HL-60 (cell line): ENCODE data around the gene SMAD6.

Experiments used
- DNase-seq, 2 experiments: peaks; one replicate each; pipeline ENCODE4 v3.0.0-alpha.2; 2010 to 2020; ENCODE audit warnings: low read depth in 1 of 2, low spot score in 1 of 2
- H3K27ac ChIP-seq: fragments of 250-450 bp; sonication (Bioruptor Pico); replicated peaks from 2 replicates; pipeline ENCODE4 v1.5.1; 2020; ENCODE audit warnings: mild to moderate bottlenecking, moderate library complexity
- H3K27me3 ChIP-seq: fragments of 250-450 bp; sonication (Bioruptor Pico); 2 replicates; pipeline ENCODE4 v1.5.1; 2021; ENCODE audit warnings: mild to moderate bottlenecking, moderate library complexity; ENCODE audit not compliant: insufficient read depth, poor library complexity, severe bottlenecking
- H3K4me3 ChIP-seq: replicated peaks from 2 replicates; pipeline ENCODE4 v1.5.1; 2011; ENCODE audit warnings: mild to moderate bottlenecking, control low read depth, low read length; ENCODE audit not compliant: insufficient read depth
- GABPA ChIP-seq: IDR thresholded peaks from 2 replicates; pipeline ENCODE4 v1.6.1; 2012; ENCODE audit warnings: low read depth
- POLR2AphosphoS5 ChIP-seq: IDR thresholded peaks from 2 replicates; pipeline ENCODE4 v1.6.1; 2012; ENCODE audit warnings: low read depth
- REST ChIP-seq: IDR thresholded peaks from 2 replicates; pipeline ENCODE4 v1.6.1; 2012; ENCODE audit warnings: low read depth; ENCODE audit not compliant: insufficient replicate concordance
- SPI1 ChIP-seq: IDR thresholded peaks from 2 replicates; pipeline ENCODE4 v1.6.1; 2012; ENCODE audit warnings: low read depth, mild to moderate bottlenecking, borderline replicate concordance
- TF ChIP-seq, protein P1 (sequence below): IDR thresholded peaks from one replicate; pipeline ENCODE4 v1.5.1; 2011; ENCODE audit warnings: low read length, control low read depth, inconsistent platforms; ENCODE audit not compliant: insufficient read depth

SMAD6 gene

DNA sequence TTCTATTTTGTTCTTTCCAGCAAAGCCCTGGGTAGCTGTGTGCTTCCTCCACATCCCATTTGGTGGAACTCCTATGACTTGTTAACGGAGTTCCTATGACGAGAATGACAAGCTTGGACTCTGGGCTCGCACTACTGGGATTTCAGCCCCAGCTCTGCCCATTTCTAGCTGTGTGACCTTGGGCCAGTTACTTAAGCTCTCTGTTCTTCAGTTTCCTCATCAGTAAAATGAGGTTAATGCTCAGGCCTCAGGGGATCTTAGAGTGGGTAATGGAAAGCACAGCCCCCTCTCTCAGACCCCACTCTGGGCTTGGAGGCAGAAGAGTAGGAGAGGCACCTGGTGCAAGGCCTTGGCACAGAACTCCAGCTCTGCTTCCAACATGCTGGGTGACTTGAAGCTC, 123.1 kb downstream of the SMAD6 start:
- DNase-seq, result no peak
- Histone ChIP-seq H3K27ac (no peak overlapping the region), H3K27me3 (no peaks in the 10 kb centered on the region), H3K4me3 (no peak overlapping the region)
- no peak for TF ChIP-seq GABPA
- no peak for TF ChIP-seq SPI1
- TF ChIP-seq, protein P1, sequence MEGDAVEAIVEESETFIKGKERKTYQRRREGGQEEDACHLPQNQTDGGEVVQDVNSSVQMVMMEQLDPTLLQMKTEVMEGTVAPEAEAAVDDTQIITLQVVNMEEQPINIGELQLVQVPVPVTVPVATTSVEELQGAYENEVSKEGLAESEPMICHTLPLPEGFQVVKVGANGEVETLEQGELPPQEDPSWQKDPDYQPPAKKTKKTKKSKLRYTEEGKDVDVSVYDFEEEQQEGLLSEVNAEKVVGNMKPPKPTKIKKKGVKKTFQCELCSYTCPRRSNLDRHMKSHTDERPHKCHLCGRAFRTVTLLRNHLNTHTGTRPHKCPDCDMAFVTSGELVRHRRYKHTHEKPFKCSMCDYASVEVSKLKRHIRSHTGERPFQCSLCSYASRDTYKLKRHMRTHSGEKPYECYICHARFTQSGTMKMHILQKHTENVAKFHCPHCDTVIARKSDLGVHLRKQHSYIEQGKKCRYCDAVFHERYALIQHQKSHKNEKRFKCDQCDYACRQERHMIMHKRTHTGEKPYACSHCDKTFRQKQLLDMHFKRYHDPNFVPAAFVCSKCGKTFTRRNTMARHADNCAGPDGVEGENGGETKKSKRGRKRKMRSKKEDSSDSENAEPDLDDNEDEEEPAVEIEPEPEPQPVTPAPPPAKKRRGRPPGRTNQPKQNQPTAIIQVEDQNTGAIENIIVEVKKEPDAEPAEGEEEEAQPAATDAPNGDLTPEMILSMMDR, result no peak
- no peak for TF ChIP-seq REST
- TF ChIP-seq POLR2AphosphoS5, result no peak

DNA sequence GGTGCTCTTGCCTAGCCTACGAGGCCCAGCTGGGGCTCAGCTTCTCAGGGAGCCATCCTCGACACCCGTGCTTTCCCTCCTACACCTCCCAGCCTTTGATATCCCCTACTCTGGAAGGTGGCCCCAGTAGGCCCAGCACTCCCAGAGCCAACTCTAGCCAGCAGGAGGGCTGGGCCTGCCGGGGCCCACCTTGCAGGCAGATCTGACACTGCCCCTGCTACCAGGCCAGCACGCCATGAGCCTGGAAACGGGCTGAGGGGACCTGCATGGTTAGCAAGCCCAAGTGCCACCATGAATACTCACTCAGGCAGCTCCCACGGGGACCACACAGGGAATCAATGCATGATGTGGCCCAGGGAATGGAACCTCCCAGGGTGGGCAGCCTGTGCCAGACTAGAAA, 123.7 kb downstream of the SMAD6 start:
- no peak for TF ChIP-seq POLR2AphosphoS5
- DNase-seq, result no peak
- Histone ChIP-seq H3K27ac (no peak overlapping the region), H3K4me3 (no peak overlapping the region), H3K27me3 (no peaks in the 10 kb centered on the region)

- no peak for DNase-seq
- H3K4me3 ChIP-seq, result no peak overlapping the region
- H3K27me3 ChIP-seq, result no peaks in the 10 kb centered on the region
- no peak overlapping the region for H3K27ac ChIP-seq
- TF ChIP-seq POLR2AphosphoS5 (no peak), GABPA (no peak), SPI1 (no peak), REST (no peak)
- TF ChIP-seq, protein P1, result no peak
Measured at GRCh38 chr15:66826507-66826906, 124.5 kb downstream of the SMAD6 start.

DNA sequence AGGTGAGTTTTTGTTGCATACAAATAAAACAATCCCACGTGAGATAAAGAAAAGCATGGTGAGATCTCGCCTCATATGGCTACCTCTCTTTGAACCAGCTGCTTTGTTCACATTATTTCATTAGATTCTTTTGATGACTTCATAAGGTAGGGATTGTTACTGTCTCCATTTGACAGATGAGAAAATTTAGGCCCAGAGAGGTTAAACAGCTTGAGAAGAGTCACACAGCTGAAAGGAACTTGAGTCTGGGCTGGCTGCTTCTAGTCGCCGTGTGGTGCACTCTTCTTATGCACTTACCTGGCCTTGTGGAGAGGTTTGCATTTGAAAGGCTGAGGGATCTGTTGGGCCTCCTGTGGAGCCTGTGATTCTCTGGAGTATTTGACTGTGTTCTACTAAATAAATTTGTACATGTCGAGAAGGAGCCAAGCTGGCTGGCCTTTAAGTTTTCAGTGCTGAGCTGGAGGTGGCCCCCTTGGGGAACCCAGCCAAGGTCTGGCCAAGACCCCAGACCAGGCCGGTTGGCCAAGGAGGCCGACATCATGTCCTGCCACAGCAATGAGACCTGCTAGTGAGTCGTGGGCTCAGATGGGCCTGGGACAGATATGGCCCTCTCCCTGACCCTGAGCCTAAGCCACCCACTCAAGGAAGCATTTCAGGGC, 125.1 kb downstream of the SMAD6 start:
- no peak for TF ChIP-seq SPI1
- TF ChIP-seq REST, result no peak
- TF ChIP-seq, protein P1, result no peak
- no peak for TF ChIP-seq GABPA
- TF ChIP-seq POLR2AphosphoS5, result no peak
- H3K27ac ChIP-seq, result no peak overlapping the region
- H3K4me3 ChIP-seq, result no peak overlapping the region
- DNase-seq, result no peak
- no peaks in the 10 kb centered on the region for H3K27me3 ChIP-seq
